ENCODE measurements around the gene HOXC6. TPM values are rescaled to one million over a fixed set of nuclear protein-coding genes. Genes with fewer than 3 reads are reported as not detected.
"Not testable (repeated sequence)": the region's sequence is repeated elsewhere in the genome, so short reads cannot be mapped to it uniquely, and the experiment has no call there.

HOXC6 gene
- polyA plus RNA-seq, 3 donors, result 0.56 to 3.1 (median 0.95) TPM

DNA sequence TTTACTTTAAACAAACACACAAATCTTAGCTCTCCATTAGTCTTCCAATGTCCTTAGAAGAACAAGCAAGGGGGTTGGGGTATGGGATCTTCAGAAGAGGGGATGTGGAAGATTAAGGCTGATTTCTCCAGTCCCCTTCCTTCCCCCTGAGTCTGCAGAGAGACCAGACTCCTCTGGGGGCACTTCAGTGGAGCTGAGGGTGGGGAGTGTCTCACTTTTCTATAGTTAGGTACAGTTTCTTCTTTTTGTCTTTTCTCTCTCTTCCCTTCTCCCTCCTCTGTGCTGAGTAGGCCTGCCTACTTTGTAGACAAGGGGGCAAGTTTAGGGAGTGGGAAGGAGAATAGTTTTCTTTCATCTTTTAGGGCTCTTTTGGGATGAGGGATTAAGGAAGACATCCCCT, 27.9 kb downstream of the HOXC6 start:
- H3K27ac ChIP-seq (ENCODE audit: low read depth, low read length), result no peak overlapping the region

DNA sequence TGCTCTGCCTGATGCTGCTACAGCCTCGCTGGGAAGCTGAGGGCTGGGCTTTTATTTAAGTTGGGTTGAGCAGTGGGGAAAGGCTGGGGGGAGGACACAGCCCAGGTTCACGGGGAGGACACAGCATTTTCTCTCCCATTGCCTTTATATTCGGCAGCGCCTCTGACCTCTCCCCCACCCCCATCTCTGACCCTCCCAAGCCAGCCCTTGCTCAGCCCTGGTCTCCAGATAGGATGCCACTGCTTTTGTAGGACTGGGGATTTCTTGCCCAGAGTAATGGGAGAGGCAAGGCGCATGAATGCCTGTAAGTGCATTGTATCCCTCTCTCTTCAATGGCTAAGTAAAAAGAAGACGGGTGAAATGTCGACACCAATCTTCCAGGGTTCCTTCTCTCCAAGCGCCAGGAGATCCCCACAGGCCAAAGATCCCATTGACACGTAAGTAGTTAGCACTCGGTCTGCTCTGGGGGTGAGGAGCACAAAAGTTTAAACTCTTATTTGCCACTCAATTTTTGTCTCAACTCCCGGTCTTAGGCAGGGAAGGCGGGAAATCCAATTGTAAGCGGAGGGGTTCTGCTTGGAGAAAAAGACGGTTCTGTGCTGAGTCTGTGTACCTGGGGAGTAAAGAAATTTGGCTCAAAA, 30.0 kb downstream of the HOXC6 start:
- H3K27ac ChIP-seq (ENCODE audit: low read depth, low read length), result no peak overlapping the region
- WGBS, 3 donors, result 56 to 71% (median 58%) methylated on average over 14 of the region's 14 CpGs

DNA sequence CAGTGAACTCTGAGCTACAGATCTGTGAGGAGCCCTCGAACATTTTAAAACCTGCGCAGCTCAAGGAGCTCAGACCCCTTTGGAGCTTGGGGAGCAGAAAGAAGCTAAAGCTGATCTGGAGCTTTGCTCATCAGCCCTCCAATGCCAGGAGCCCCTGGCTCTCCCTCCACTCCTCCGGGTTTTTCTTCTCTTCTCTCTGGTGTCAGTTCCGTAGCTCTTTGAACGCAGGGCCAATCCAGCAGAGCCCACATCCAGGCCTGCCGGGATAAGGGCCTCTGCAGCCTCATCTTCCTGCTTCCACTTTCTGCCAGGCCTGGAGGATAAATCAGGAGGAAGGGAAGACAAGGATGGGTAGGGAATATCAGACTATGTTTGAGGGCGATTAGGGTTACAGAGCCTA, 31.4 kb downstream of the HOXC6 start:
- 38 to 41% (median 38%) methylated on average over 7 of the region's 7 CpGs for WGBS, 3 donors

DNA sequence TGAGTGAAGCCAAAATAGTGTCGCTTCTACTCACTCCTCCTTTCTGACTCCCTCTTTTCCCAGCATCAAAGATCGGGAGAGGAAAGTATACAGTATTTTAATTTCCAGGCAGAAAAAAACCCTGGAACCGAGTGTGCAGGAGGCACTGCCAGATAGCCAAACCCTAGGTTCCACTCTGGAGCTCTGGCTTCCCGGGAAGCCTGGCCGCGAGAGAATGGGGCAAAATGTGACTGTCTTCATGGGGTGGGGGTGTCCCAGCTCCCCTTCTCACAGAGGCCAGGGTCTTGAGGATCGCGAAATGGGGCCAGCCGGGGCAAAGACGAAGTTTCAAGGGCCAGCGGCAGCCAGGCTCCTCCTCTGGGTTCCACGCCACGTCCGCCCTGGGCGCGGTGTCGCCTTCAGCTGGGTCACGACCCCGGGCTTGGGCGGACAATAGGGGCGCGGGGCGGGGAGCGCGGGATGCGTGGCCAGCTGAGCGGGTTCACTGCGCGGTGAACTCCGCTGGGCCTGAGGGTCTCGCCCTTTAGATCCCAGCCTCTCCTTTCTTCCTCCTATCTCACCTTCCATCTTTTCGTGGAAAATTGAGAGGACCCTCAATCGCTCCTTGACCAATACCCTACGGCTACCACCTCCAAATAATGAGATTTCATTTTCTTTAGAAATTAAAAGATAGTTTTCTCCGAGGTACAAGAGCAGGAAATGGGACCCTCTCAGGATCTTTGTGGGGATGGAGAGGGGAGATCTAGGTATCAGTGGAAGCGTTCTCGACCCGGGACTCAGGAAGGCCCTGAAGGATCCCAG, 32.1 kb downstream of the HOXC6 start:
- WGBS, 3 donors, result 41 to 55% (median 43%) methylated on average over 38 of the region's 38 CpGs
- no peak overlapping the region for H3K27ac ChIP-seq (ENCODE audit: low read depth, low read length)

More for the DNA sequence above, 31.4 kb downstream of the HOXC6 start:
- no peak overlapping the region for H3K27ac ChIP-seq (ENCODE audit: low read depth, low read length)

DNA sequence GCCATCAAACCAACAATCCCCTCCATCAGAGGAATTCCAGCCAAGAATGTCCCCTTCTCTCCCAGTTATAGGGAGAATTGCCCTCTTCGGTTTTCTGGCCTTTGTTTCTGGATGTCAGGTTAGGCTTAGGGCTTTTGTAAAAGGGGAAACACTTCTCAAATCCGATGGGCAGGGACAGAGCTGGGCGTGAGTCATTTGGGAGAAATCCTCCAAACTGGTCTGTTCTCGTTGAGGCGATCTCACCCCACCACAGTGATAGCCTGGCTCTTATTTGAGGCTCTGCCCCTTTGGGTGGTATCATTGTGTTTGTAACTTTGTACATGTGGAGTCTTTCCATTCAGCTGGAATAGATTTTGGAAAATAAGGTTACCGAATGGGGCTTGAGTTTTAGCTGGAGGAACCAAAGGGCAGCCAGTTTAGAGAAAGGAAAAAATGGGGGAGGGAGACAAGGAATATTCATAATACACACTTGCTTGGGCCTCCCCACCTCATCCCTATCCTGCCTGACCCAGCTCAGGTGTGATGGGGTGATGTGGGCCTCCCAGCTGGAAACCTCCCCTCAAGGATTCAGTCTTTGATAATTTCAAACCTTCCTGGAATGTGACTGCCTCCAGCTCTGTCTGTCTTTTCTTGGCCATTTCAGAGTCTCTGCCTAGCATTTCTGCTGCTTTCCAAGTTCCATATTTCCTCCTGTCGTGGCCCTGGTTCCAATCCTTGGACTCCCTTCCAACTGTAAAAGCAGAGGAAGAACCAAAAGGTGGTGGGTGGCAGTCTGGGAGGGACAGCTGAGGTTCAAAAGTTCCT, 32.9 kb downstream of the HOXC6 start:
- WGBS, 3 donors, result 56 to 65% (median 64%) methylated on average over 7 of the region's 7 CpGs

DNA sequence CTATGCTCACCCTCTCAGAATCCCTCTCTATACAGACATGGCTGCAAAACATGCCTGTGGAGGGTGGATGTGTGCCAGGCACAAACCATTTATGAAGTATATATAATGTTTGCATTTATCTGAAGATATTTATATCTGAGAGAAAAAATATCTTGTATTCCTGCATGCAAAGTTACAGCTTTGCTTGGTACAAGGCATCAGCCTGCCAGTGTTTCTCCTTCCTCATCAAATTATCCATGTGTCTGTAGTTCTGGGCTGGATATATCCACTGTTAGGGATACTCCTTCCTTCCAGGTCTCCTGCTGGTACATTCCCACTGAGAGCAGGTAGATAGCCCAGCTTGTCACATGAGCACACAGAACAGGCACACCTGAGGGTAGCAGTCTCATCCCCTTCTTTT, 37.4 kb downstream of the HOXC6 start:
- no peak overlapping the region for H3K27ac ChIP-seq (ENCODE audit: low read depth, low read length)

More for the DNA sequence above, 32.9 kb downstream of the HOXC6 start:
- no peak overlapping the region for H3K27ac ChIP-seq (ENCODE audit: low read depth, low read length)

DNA sequence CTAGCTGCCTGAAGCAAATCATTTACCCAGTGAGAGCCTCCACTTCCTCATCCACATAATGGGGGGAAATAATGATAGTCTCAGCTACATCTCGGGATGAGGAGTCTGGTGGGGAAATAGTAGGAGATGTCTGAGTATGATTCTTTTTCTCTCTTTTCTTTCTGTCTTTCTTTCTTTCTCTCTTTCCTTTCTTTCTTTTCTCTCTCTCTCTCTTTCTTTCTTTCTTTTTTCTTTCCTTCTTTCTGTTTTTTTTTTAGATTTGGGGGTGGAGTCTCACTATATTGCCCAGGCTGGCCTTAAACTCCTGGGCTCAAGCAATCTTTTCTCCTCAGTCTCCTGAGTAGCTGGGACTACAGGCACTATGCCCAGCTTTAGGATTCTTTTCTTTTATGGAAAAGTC, 38.2 kb downstream of the HOXC6 start:
- WGBS, 3 donors, result 63 to 89% (median 88%) methylated on average over 1 of the region's 1 CpG
- no peak overlapping the region for H3K27ac ChIP-seq (ENCODE audit: low read depth, low read length)

DNA sequence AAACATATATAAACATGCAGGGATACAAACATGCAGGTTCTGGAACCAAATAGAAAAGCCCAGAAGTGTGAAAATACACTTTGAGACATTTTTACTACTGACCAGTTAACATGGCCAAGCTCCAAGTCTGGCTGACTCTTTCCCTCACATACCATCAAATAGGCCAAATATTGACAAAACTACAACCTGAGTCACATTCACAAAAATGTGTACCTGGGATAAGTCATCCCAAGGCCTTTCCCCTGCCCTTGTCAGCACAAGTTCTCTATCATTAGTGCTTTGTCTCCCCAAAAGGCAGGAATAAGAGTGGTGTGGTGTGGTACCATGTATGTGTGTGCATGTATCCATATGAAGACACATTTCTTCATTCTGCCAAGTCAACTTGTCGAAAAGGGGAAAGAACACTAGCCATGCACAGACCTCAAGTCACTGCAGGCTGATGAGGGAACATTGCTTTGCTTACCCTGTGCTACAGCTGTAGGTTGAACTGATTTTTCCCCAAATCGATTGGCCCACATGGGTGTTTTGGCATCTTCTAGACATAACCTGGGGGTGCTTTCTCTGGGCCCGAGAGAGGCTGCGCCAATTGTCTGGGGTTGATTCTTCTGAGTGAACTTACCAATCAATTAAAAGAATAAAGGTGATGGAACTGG, 40.3 kb downstream of the HOXC6 start:
- 82 to 92% (median 91%) methylated on average over 4 of the region's 4 CpGs for WGBS, 3 donors
- no peak overlapping the region for H3K27ac ChIP-seq (ENCODE audit: low read depth, low read length)

DNA sequence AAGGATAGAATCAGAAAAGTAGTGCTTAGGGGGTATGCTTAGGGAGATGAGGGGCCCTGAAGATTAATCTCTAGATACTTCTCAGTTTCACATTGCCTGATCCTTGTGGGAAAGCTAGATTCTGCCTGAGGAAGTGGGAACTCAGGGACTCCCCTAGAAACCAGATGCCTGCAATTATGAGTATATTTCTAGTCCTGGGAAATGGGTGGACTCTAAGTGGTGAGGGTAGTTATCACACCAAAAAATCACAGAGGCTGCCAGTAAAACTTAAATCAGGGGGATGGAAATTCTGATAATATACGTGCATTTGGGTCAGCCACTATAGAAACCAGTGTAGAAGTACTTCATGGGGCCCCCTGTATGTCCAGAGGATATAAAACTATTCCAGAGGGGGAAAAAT, 43.7 kb downstream of the HOXC6 start:
- WGBS, 3 donors, result 53 to 59% (median 57%) methylated on average over 1 of the region's 1 CpG
- no peak overlapping the region for H3K27ac ChIP-seq (ENCODE audit: low read depth, low read length)

DNA sequence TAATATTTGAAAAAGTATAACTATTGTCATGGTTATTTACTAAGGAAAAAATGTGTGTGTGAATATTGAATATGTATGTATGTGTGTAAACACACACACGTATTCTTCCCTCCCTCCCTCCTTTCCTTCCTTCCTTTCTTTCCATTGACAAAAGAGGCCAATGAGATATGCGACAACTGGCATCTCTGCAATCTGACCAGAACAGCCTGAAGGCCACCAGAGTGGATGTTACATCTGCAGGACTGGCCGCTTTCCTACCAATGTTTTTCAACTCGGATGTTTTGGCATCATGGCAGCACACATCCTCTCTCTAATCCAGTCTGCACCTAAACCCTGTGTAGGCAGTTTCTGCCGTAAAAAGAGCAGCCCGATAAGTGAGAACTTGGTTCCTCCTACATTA, 46.1 kb downstream of the HOXC6 start:
- 79 to 85% (median 84%) methylated on average over 6 of the region's 6 CpGs for WGBS, 3 donors
- no peak overlapping the region for H3K27ac ChIP-seq (ENCODE audit: low read depth, low read length)

DNA sequence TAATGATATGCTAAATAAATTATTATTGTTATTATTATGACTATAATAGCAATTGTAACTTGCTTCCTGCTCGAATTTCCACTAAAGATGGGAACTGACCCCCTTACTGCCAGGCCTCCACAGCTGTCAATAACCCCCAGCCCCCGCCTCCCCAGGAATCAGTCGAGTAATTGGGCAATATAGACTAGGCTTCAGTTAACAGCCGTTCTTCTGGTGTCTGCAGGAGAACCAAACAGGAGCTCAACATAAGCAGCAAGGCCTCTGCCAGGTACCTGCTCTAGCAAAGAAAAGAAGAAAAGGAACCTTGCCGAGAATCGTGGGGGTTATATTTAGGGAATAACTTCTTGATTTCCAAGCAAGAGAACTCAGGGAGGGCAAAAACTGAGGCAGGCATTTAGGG, 47.2 kb downstream of the HOXC6 start:
- 56 to 58% (median 57%) methylated on average over 6 of the region's 6 CpGs for WGBS, 3 donors
- H3K27ac ChIP-seq (ENCODE audit: low read depth, low read length), result no peak overlapping the region

DNA sequence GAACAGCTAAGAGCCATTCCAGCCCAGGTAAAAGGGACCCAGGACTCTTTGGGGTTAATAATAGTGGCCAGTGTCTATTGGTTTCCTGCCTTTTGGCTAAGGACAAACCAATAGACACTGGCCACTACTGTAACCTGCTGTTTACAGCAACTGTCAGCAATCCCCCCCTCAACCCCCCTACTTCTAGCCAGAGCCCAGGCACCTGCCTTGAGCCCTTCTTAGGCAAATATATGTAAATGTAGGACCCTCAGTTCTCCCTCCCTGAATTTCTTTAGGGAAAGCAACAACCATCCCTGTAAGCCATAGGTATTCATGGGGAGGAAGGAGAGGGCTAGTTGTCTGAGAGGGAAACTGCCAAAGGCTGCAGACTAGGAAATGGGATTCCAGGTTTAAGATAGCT, 47.7 kb downstream of the HOXC6 start:
- H3K27ac ChIP-seq (ENCODE audit: low read depth, low read length), result no peak overlapping the region

DNA sequence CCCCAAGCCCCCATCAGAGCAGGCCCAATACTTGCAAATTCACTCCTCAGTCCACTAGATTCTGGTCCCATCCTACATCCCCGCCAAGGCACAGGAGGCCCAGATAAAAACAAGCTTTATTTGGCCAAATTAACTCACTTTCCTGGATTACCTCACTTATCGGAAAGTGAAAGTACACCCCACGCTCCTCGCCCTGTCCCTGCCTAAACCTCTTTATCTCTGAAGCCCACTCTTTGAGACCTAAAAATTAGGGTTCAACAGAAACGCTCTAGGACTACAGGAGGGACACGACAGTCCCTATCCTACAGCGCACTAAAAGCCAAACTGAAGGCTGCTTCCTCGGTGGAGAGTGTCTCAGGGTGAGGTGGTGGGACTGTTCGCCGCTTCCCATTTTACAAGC, 49.6 kb downstream of the HOXC6 start:
- not testable (repeated sequence) for H3K27ac ChIP-seq (ENCODE audit: low read depth, low read length)
- WGBS, 3 donors, result 58 to 80% (median 63%) methylated on average over 10 of the region's 10 CpGs

DNA sequence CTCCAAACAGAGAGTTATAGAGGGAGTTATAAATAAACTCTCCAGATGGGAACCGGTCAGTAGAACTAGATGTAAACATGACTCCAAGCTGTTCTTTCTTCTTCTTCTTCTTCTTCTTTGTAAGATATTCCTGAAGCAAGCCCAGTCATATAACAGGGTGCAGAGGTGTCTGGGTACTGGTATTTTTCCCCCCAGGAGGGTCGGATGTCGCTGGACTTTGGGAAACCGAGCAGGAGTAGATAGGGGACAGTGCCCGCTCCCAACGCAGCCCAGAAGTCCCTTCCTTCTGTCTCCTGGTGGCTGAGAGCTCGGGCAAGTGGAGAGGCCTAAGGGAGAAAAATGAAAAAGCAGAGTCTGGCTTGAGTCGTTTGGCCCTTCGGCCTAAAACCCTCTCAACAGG, 50.9 kb downstream of the HOXC6 start:
- H3K27ac ChIP-seq (ENCODE audit: low read depth, low read length), result not testable (repeated sequence)
- WGBS, 3 donors, result 40 to 66% (median 57%) methylated on average over 9 of the region's 9 CpGs

Other genes with a start within 250 kb of the HOXC6 start
- under 1 TPM in 2 of 3 donors, not detected in 1; 0.03 to 0.45 TPM for gene HOXC13, start 89.6 kb upstream of the HOXC6 start, polyA plus RNA-seq
- under 1 TPM in 1 of 3 donors, not detected in 2; 0.02 TPM for gene HOXC12, start 73.5 kb upstream of the HOXC6 start, polyA plus RNA-seq
- gene HOXC11, start 55.3 kb upstream of the HOXC6 start, polyA plus RNA-seq, result not detected
- gene HOTAIR, start 53.5 kb upstream of the HOXC6 start, polyA plus RNA-seq, result not detected
- under 1 TPM in 2 of 3 donors, not detected in 1; 0.22 to 0.63 TPM for gene HOXC10, start 43.3 kb upstream of the HOXC6 start, polyA plus RNA-seq
- 1 to 10 TPM in 1 of 3 donors, under 1 TPM in 2; 0.28 to 1.0 (median 0.45) TPM for gene HOXC9, start 28.3 kb upstream of the HOXC6 start, polyA plus RNA-seq
- under 1 TPM; 0.13 to 0.67 (median 0.33) TPM for gene HOXC8, start 19.5 kb upstream of the HOXC6 start, polyA plus RNA-seq
- gene HOXC5, start 4.6 kb downstream of the HOXC6 start, polyA plus RNA-seq, result 1 to 10 TPM in 1 of 3 donors, under 1 TPM in 2; 0.14 to 2.0 (median 0.18) TPM
- gene HOXC4, start 25.4 kb downstream of the HOXC6 start, polyA plus RNA-seq, result 1 to 10 TPM in 1 of 3 donors, under 1 TPM in 2; 0.18 to 5.6 (median 0.51) TPM
- gene SMUG1, start 160.5 kb downstream of the HOXC6 start, polyA plus RNA-seq, result 10 to 100 TPM; 17.2 to 54.5 (median 38.0) TPM